ENCODE measurements around the gene KRT83. TPM values are rescaled to one million over a fixed set of nuclear protein-coding genes. Genes with fewer than 3 reads are reported as not detected.

The KRT83 gene
- total RNA-seq, 1 donor from 2014 or later = not detected

- H3K27me3 Mint-ChIP-seq (ENCODE audit: unreplicated experiment) = peaks cover 12% of the 10 kb centered on the region
- no peak for DNase-seq (ENCODE audit: low spot score)
- H3K9me3 Mint-ChIP-seq (ENCODE audit: unreplicated experiment) = no peaks in the 10 kb centered on the region
- no peak overlapping the region for H3K27ac Mint-ChIP-seq (ENCODE audit: unreplicated experiment)
- TF ChIP-seq, protein P1, sequence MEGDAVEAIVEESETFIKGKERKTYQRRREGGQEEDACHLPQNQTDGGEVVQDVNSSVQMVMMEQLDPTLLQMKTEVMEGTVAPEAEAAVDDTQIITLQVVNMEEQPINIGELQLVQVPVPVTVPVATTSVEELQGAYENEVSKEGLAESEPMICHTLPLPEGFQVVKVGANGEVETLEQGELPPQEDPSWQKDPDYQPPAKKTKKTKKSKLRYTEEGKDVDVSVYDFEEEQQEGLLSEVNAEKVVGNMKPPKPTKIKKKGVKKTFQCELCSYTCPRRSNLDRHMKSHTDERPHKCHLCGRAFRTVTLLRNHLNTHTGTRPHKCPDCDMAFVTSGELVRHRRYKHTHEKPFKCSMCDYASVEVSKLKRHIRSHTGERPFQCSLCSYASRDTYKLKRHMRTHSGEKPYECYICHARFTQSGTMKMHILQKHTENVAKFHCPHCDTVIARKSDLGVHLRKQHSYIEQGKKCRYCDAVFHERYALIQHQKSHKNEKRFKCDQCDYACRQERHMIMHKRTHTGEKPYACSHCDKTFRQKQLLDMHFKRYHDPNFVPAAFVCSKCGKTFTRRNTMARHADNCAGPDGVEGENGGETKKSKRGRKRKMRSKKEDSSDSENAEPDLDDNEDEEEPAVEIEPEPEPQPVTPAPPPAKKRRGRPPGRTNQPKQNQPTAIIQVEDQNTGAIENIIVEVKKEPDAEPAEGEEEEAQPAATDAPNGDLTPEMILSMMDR (IDR thresholded peaks at IDR 0.05; ENCODE audit: unreplicated experiment) = no peak
- H3K4me3 Mint-ChIP-seq (ENCODE audit: unreplicated experiment) = no peak overlapping the region
- H3K4me1 Mint-ChIP-seq (ENCODE audit: unreplicated experiment) = peaks cover 8% of the 10 kb centered on the region
- no peaks in the 10 kb centered on the region for H3K36me3 Mint-ChIP-seq (ENCODE audit: low read depth, unreplicated experiment)
Observed at GRCh38 chr12:52358575-52359350, 37.6 kb upstream of the KRT83 start.

DNA sequence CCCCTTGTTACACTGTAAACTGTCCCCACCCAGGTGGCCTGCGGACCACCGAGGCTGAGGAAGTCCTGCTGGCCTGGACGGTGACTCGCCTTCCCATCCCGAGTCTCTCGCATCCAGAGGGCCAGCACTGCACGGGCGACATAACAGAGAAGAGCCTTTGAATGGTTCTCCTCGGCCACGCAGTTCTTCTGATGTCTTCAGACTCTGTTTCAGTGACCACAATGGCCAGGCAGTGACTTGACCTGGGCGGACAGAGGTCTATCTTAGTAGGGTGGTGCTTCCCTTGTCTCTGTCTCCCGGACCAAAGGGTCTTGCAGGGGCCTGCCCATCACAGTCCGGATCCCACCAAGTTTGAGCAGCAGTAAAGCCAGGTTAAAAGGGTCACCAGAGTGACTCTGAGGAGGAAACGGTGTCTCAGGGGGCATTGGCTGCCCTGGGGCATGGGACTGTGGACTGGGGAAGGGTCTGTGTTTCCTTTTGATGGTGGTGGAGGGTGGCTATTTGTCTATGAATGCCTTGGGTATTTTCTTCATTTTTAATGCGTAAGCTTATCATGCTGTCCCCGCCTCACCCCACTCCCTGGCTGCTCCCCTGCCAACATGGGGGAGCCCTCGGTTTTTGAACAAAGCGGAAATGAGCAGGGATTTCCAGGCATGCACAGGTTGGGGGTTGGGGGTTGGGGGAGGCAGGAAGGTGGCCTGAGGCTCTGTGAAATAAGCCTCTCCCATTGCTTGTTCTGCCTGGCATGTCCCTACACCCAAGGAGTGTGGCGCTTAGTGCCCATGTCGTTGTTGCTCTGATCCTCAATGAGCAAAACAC, 35.8 kb upstream of the KRT83 start:
- peaks cover 7% of the 10 kb centered on the region for H3K27me3 Mint-ChIP-seq (ENCODE audit: unreplicated experiment)
- H3K4me1 Mint-ChIP-seq (ENCODE audit: unreplicated experiment) = peaks cover 8% of the 10 kb centered on the region
- DNase-seq (ENCODE audit: low spot score) = no peak
- no peaks in the 10 kb centered on the region for H3K9me3 Mint-ChIP-seq (ENCODE audit: unreplicated experiment)
- no peak overlapping the region for H3K27ac Mint-ChIP-seq (ENCODE audit: unreplicated experiment)
- TF ChIP-seq, protein P1 (IDR thresholded peaks at IDR 0.05; ENCODE audit: unreplicated experiment) = no peak
- H3K36me3 Mint-ChIP-seq (ENCODE audit: low read depth, unreplicated experiment) = no peaks in the 10 kb centered on the region
- H3K4me3 Mint-ChIP-seq (ENCODE audit: unreplicated experiment) = no peak overlapping the region

DNA sequence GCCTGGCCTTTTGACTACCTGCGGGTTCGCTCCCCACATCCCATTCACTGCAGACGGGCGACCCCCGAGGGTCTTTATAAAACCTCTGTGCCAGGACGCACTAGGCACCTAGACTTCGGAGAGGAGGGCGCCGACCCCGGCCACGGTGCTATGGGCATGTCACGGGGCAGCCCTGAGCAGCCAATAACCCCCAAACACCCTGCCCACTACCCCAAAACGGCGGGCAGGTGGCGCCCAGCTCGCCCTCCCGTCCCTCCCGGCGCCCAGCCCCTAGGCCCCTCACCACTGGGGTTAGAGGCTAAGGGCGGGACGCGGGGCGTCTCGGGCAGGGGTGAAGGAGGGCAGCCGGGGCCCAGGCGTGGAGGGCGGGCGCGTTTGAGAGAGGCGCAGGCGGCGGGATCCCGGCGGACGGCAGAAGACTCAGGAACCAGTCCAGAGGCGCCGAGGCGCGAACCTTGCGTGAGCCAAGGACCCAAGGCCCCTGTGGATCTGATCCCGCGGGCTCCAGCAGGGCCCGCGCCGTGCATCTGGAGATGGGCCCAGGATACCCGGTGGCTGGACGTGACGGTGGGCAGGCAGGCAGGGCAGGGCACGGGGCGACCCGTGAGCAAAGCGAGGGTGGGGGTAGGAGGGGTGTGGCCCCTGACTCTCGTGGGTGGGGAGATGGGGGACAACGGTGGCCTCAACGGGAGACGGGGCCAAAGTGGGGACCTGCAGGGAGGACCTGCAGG, 35.0 kb upstream of the KRT83 start:
- peaks cover 8% of the 10 kb centered on the region for H3K4me1 Mint-ChIP-seq (ENCODE audit: unreplicated experiment)
- no peak for DNase-seq (ENCODE audit: low spot score)
- TF ChIP-seq, protein P1 (IDR thresholded peaks at IDR 0.05; ENCODE audit: unreplicated experiment) = no peak
- no peak overlapping the region for H3K27ac Mint-ChIP-seq (ENCODE audit: unreplicated experiment)
- no peaks in the 10 kb centered on the region for H3K36me3 Mint-ChIP-seq (ENCODE audit: low read depth, unreplicated experiment)
- no peak overlapping the region for H3K4me3 Mint-ChIP-seq (ENCODE audit: unreplicated experiment)
- H3K27me3 Mint-ChIP-seq (ENCODE audit: unreplicated experiment) = peaks cover 7% of the 10 kb centered on the region
- no peaks in the 10 kb centered on the region for H3K9me3 Mint-ChIP-seq (ENCODE audit: unreplicated experiment)

DNA sequence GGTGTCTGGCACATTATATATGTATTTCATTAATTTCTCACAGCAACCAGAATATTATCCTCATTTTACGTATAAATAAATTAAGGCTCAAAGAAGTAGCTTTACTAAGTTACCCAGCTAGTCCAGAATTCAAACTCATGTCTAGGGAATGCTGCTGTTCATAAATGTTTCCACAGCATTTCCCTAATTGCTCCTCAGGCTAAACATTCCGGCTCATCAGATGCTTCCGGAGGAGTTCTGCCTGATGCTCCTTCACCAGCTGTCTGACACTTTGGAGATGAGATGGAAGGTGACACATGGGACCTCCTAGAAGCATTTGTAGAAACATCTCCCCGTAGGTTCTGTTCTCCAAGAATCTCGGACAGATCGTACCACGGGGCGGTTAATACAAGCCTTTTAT, 34.0 kb upstream of the KRT83 start:
- H3K27me3 Mint-ChIP-seq (ENCODE audit: unreplicated experiment) = peaks cover 7% of the 10 kb centered on the region
- no peak overlapping the region for H3K27ac Mint-ChIP-seq (ENCODE audit: unreplicated experiment)
- no peaks in the 10 kb centered on the region for H3K9me3 Mint-ChIP-seq (ENCODE audit: unreplicated experiment)
- TF ChIP-seq, protein P1 (IDR thresholded peaks at IDR 0.05; ENCODE audit: unreplicated experiment) = no peak
- no peak for DNase-seq (ENCODE audit: low spot score)
- no peak overlapping the region for H3K4me3 Mint-ChIP-seq (ENCODE audit: unreplicated experiment)
- H3K36me3 Mint-ChIP-seq (ENCODE audit: low read depth, unreplicated experiment) = no peaks in the 10 kb centered on the region
- H3K4me1 Mint-ChIP-seq (ENCODE audit: unreplicated experiment) = peaks cover 8% of the 10 kb centered on the region
